SK-N-SH treated with all-trans-retinoic acid at 6 μM for 48 hours (cell line): ENCODE measurements around the gene TMEM94.

Source experiments
- ATAC-seq: fragments of 200-7000 bp; cut with Tn5 transposase; 3 replicates; pipeline ENCODE4 v1.9.1; 2020; ENCODE audit warnings: mild to moderate bottlenecking, moderate library complexity
- ARNTL ChIP-seq: fragments of 450-650 bp; formaldehyde crosslinking; IDR thresholded peaks from 2 replicates; pipeline ENCODE4 v1.5.0; 2020; ENCODE audit warnings: low read depth, mild to moderate bottlenecking, moderate library complexity, borderline replicate concordance
- BACH2 ChIP-seq: fragments of 250-450 bp; sonication (Bioruptor Pico); IDR thresholded peaks from 2 replicates; pipeline ENCODE4 v1.9.0; 2021; ENCODE audit warnings: mild to moderate bottlenecking, borderline replicate concordance
- CSDC2 ChIP-seq: fragments of 250-450 bp; sonication (Bioruptor Pico); IDR thresholded peaks from 2 replicates; pipeline ENCODE4 v1.5.0; 2020; ENCODE audit warnings: mild to moderate bottlenecking, moderate library complexity
- ESRRG ChIP-seq: fragments of 250-450 bp; sonication (Bioruptor Pico); IDR thresholded peaks from 2 replicates; pipeline ENCODE4 v1.6.1; 2021; ENCODE audit warnings: mild to moderate bottlenecking
- OSR1 ChIP-seq: fragments of 250-450 bp; sonication (Bioruptor Pico); IDR thresholded peaks from 2 replicates; pipeline ENCODE4 v1.8.0; 2022; ENCODE audit warnings: moderate library complexity, mild to moderate bottlenecking, inconsistent platforms
- PPARA ChIP-seq: fragments of 250-450 bp; sonication (Bioruptor Pico); IDR thresholded peaks from 2 replicates; pipeline ENCODE4 v1.5.0; 2020; ENCODE audit warnings: mild to moderate bottlenecking, borderline replicate concordance
- RARB ChIP-seq: fragments of 250-450 bp; sonication (Bioruptor Pico); IDR thresholded peaks from 2 replicates; pipeline ENCODE4 v1.8.0; 2021; ENCODE audit warnings: mild to moderate bottlenecking, moderate library complexity
- TCF4 ChIP-seq: fragments of 250-450 bp; sonication (Bioruptor Pico); IDR thresholded peaks from 2 replicates; pipeline ENCODE4 v1.8.0; 2021; ENCODE audit warnings: mild to moderate bottlenecking, moderate library complexity, borderline replicate concordance
- TOX ChIP-seq: fragments of 250-450 bp; sonication (Bioruptor Pico); IDR thresholded peaks from 2 replicates; pipeline ENCODE4 v1.8.0; 2021; ENCODE audit warnings: mild to moderate bottlenecking, moderate library complexity, borderline replicate concordance
- ZC3H10 ChIP-seq: fragments of 250-450 bp; sonication (Bioruptor Pico); IDR thresholded peaks from 2 replicates; pipeline ENCODE4 v1.5.1; 2021; ENCODE audit warnings: mild to moderate bottlenecking, moderate library complexity
- ZNF565 ChIP-seq: fragments of 450-650 bp; formaldehyde crosslinking; conservative IDR thresholded peaks from 2 replicates; pipeline ENCODE4 v1.5.0; 2020; ENCODE audit warnings: low read depth, mild to moderate bottlenecking, moderate library complexity
- ZNF70 ChIP-seq: fragments of 450-650 bp; formaldehyde crosslinking; IDR thresholded peaks from 2 replicates; pipeline ENCODE4 v1.5.0; 2020; ENCODE audit warnings: mild to moderate bottlenecking, moderate library complexity
- ZNF8 ChIP-seq: fragments of 450-650 bp; formaldehyde crosslinking; IDR thresholded peaks from 2 replicates; pipeline ENCODE4 v1.5.0; 2020; ENCODE audit warnings: mild to moderate bottlenecking, moderate library complexity
- TF ChIP-seq, protein P1 (sequence below): fragments of 250-450 bp; sonication (Bioruptor Pico); IDR thresholded peaks from 2 replicates; pipeline ENCODE4 v1.5.0; 2020; ENCODE audit warnings: mild to moderate bottlenecking, moderate library complexity
- TF ChIP-seq, protein P2 (sequence below): fragments of 250-450 bp; sonication (Bioruptor Pico); IDR thresholded peaks from 2 replicates; pipeline ENCODE4 v1.5.1; 2021; ENCODE audit warnings: mild to moderate bottlenecking, moderate library complexity
- TF ChIP-seq, protein P3 (sequence below): fragments of 250-450 bp; sonication (Bioruptor Pico); IDR thresholded peaks from 2 replicates; pipeline ENCODE4 v1.8.0; 2020; ENCODE audit warnings: mild to moderate bottlenecking, moderate library complexity, borderline replicate concordance
- TF ChIP-seq, protein P4 (sequence below): fragments of 250-450 bp; sonication (Bioruptor Pico); IDR thresholded peaks from 2 replicates; pipeline ENCODE4 v1.8.0; 2021; ENCODE audit warnings: low read depth, mild to moderate bottlenecking, moderate library complexity, borderline replicate concordance
- TF ChIP-seq, protein P5 (sequence below): fragments of 250-450 bp; sonication (Bioruptor Pico); IDR thresholded peaks from 2 replicates; pipeline ENCODE4 v1.5.1; 2020; ENCODE audit warnings: low read depth, mild to moderate bottlenecking, moderate library complexity

TMEM94 gene

DNA sequence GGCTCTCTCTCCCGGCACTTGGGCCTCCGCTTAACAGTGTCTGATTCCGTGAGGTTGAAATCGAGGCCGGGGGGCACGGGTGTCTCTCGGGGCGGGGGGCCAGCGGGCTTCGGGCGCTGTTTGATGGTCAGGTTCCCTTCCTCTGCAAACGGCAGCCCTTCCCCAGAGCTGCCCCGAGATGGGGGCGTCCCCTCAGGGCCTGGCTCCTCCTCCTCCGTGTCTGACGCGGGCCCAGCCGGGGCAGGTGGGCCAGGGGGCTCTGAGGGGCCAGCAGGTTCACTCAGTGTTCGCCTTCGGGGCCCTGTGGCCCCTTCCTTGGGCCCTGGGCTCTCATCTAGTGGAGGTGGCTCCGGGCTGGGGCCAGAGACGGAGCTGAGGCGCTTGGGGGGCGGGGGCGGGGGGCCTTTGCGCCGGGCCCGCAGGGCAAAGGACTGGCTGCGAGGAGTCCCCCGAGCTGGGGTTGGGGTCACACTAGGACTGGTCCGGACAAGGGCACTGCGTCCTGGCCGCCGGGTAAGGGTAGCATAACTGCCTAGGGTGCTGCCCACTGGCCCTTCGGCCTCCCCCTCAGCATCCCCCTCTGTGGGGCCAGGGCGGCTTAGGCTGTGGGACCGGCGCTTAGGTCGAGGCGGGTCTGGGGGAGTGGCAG is 45.8 kb downstream of the TMEM94 start:
- no peak for ATAC-seq
- TF ChIP-seq RARB (no peak), ESRRG (CRISPR knock-in tag) (no peak), BACH2 (CRISPR knock-in tag) (no peak), ARNTL (CRISPR knock-in tag) (no peak)
- TF ChIP-seq, protein P1, sequence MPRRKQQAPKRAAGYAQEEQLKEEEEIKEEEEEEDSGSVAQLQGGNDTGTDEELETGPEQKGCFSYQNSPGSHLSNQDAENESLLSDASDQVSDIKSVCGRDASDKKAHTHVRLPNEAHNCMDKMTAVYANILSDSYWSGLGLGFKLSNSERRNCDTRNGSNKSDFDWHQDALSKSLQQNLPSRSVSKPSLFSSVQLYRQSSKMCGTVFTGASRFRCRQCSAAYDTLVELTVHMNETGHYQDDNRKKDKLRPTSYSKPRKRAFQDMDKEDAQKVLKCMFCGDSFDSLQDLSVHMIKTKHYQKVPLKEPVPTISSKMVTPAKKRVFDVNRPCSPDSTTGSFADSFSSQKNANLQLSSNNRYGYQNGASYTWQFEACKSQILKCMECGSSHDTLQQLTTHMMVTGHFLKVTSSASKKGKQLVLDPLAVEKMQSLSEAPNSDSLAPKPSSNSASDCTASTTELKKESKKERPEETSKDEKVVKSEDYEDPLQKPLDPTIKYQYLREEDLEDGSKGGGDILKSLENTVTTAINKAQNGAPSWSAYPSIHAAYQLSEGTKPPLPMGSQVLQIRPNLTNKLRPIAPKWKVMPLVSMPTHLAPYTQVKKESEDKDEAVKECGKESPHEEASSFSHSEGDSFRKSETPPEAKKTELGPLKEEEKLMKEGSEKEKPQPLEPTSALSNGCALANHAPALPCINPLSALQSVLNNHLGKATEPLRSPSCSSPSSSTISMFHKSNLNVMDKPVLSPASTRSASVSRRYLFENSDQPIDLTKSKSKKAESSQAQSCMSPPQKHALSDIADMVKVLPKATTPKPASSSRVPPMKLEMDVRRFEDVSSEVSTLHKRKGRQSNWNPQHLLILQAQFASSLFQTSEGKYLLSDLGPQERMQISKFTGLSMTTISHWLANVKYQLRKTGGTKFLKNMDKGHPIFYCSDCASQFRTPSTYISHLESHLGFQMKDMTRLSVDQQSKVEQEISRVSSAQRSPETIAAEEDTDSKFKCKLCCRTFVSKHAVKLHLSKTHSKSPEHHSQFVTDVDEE (CRISPR knock-in tag) = no peak
- TF ChIP-seq, protein P2, sequence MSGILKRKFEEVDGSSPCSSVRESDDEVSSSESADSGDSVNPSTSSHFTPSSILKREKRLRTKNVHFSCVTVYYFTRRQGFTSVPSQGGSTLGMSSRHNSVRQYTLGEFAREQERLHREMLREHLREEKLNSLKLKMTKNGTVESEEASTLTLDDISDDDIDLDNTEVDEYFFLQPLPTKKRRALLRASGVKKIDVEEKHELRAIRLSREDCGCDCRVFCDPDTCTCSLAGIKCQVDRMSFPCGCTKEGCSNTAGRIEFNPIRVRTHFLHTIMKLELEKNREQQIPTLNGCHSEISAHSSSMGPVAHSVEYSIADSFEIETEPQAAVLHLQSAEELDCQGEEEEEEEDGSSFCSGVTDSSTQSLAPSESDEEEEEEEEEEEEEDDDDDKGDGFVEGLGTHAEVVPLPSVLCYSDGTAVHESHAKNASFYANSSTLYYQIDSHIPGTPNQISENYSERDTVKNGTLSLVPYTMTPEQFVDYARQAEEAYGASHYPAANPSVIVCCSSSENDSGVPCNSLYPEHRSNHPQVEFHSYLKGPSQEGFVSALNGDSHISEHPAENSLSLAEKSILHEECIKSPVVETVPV (CRISPR knock-in tag) = no peak

DNA sequence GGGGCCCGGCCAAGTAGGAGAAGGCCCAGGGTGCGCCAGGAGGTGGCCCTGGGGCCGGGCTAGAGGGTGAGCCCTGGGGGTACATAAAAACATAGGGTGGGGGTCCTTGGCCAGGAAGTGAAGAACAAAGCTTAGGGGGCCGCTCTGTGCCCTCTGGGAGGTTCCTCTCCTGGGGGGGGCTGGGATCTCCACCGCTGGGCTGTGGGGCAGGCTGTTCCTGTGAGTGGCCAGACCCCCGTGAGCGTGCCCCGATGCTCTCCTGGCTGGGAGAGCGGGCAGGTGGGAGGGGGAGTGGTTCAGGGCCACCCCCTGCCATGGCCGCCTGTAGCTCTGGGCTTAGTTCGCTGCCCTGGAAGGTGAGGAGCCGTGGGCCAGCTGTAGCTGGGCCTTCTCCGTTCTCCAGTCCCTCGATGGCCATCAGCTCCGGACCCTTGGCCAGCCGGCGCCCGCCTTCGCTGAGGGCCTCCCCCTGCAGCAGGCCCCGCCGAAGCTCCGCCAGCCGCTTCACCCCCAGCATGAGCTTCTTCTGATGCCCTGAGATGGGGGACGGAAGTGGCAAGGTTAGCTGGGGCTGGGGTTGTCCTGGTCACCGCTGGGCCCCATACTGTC is 46.4 kb downstream of the TMEM94 start:
- ATAC-seq = no peak
- TF ChIP-seq ZNF70 (CRISPR knock-in tag) (no peak), ZNF8 (CRISPR knock-in tag) (no peak), BACH2 (CRISPR knock-in tag) (no peak), ZNF565 (CRISPR knock-in tag) (no peak), PPARA (CRISPR knock-in tag) (no peak), TOX (CRISPR knock-in tag) (no peak), ARNTL (CRISPR knock-in tag) (no peak), ZC3H10 (CRISPR knock-in tag) (no peak), OSR1 (CRISPR knock-in tag) (no peak), CSDC2 (CRISPR knock-in tag) (no peak), TCF4 (CRISPR knock-in tag) (no peak)
- TF ChIP-seq, protein P3, sequence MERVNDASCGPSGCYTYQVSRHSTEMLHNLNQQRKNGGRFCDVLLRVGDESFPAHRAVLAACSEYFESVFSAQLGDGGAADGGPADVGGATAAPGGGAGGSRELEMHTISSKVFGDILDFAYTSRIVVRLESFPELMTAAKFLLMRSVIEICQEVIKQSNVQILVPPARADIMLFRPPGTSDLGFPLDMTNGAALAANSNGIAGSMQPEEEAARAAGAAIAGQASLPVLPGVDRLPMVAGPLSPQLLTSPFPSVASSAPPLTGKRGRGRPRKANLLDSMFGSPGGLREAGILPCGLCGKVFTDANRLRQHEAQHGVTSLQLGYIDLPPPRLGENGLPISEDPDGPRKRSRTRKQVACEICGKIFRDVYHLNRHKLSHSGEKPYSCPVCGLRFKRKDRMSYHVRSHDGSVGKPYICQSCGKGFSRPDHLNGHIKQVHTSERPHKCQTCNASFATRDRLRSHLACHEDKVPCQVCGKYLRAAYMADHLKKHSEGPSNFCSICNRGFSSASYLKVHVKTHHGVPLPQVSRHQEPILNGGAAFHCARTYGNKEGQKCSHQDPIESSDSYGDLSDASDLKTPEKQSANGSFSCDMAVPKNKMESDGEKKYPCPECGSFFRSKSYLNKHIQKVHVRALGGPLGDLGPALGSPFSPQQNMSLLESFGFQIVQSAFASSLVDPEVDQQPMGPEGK (CRISPR knock-in tag) = no peak
- TF ChIP-seq, protein P4, sequence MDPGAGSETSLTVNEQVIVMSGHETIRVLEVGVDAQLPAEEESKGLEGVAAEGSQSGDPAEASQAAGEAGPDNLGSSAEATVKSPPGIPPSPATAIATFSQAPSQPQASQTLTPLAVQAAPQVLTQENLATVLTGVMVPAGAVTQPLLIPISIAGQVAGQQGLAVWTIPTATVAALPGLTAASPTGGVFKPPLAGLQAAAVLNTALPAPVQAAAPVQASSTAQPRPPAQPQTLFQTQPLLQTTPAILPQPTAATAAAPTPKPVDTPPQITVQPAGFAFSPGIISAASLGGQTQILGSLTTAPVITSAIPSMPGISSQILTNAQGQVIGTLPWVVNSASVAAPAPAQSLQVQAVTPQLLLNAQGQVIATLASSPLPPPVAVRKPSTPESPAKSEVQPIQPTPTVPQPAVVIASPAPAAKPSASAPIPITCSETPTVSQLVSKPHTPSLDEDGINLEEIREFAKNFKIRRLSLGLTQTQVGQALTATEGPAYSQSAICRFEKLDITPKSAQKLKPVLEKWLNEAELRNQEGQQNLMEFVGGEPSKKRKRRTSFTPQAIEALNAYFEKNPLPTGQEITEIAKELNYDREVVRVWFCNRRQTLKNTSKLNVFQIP (CRISPR knock-in tag) = no peak
- TF ChIP-seq, protein P5, sequence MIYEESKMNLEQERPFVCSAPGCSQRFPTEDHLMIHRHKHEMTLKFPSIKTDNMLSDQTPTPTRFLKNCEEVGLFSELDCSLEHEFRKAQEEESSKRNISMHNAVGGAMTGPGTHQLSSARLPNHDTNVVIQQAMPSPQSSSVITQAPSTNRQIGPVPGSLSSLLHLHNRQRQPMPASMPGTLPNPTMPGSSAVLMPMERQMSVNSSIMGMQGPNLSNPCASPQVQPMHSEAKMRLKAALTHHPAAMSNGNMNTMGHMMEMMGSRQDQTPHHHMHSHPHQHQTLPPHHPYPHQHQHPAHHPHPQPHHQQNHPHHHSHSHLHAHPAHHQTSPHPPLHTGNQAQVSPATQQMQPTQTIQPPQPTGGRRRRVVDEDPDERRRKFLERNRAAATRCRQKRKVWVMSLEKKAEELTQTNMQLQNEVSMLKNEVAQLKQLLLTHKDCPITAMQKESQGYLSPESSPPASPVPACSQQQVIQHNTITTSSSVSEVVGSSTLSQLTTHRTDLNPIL (CRISPR knock-in tag) = no peak
- TF ChIP-seq, protein P1 (CRISPR knock-in tag) = no peak
